Activated naive CD8-positive, alpha-beta T cell treated with anti-CD3 and anti-CD28 coated beads, Interleukin-2, amount 50 U/mL, for 24 hours (primary cell): ENCODE results near the gene SMG6.

Experiments
- ATAC-seq: fragments of 150-1000 bp; cut with Tn5 transposase; one replicate; pipeline ENCODE4 v1.10.0; 2021
- DNase-seq: peaks from one replicate; pipeline ENCODE4 v3.0.0; 2021
- H3K27ac Mint-ChIP-seq: one replicate; pipeline ENCODE4 v1.8.0; 2021; ENCODE audit warnings: mild to moderate bottlenecking, mixed read lengths
- H3K27me3 Mint-ChIP-seq: one replicate; pipeline ENCODE4 v1.8.0; 2021; ENCODE audit warnings: mixed read lengths
- H3K36me3 Mint-ChIP-seq: one replicate; pipeline ENCODE4 v1.8.0; 2021; ENCODE audit warnings: low read depth, mixed read lengths
- H3K4me1 Mint-ChIP-seq: one replicate; pipeline ENCODE4 v1.8.0; 2021; ENCODE audit warnings: mixed read lengths
- H3K4me3 Mint-ChIP-seq: one replicate; pipeline ENCODE4 v1.8.0; 2021; ENCODE audit warnings: mild to moderate bottlenecking, moderate library complexity, mixed read lengths
- H3K9me3 Mint-ChIP-seq: one replicate; pipeline ENCODE4 v1.8.0; 2021; ENCODE audit warnings: mixed read lengths

SMG6 gene

GRCh38 chr17:2181897-2182448 is 121.6 kb downstream of the SMG6 start:
- Mint-ChIP-seq H3K4me3 (no peak overlapping the region), H3K27me3 (no peaks in the 10 kb centered on the region), H3K36me3 (peaks cover 22% of the 10 kb centered on the region), H3K9me3 (no peaks in the 10 kb centered on the region), H3K4me1 (peaks cover 2% of the 10 kb centered on the region), H3K27ac (no peak overlapping the region)
- ATAC-seq (no peak), DNase-seq (no peak)

- DNase-seq (no peak), ATAC-seq (no peak)
- H3K4me1 Mint-ChIP-seq: peaks cover 2% of the 10 kb centered on the region
- peaks cover 20% of the 10 kb centered on the region for H3K36me3 Mint-ChIP-seq
- H3K4me3 Mint-ChIP-seq: no peak overlapping the region
- no peaks in the 10 kb centered on the region for H3K9me3 Mint-ChIP-seq
- no peaks in the 10 kb centered on the region for H3K27me3 Mint-ChIP-seq
- no peak overlapping the region for H3K27ac Mint-ChIP-seq
These were observed 122.2 kb downstream of the SMG6 start for GRCh38 chr17:2181206-2181896.

- Mint-ChIP-seq H3K4me3 (no peak overlapping the region), H3K27ac (no peak overlapping the region), H3K27me3 (no peaks in the 10 kb centered on the region), H3K4me1 (peaks cover 2% of the 10 kb centered on the region), H3K36me3 (peaks cover 17% of the 10 kb centered on the region), H3K9me3 (no peaks in the 10 kb centered on the region)
- no peak for DNase-seq
- ATAC-seq: no peak
These were observed 122.8 kb downstream of the SMG6 start for GRCh38 chr17:2180768-2181167.

GRCh38 chr17:2179615-2180295 is 123.8 kb downstream of the SMG6 start:
- Mint-ChIP-seq H3K27ac (no peak overlapping the region), H3K4me3 (no peak overlapping the region), H3K9me3 (no peaks in the 10 kb centered on the region), H3K27me3 (no peaks in the 10 kb centered on the region), H3K4me1 (peaks cover 2% of the 10 kb centered on the region), H3K36me3 (peaks cover 13% of the 10 kb centered on the region)
- DNase-seq (no peak), ATAC-seq (no peak)

GRCh38 chr17:2178798-2179501 is 124.6 kb downstream of the SMG6 start:
- DNase-seq (no peak), ATAC-seq (no peak)
- Mint-ChIP-seq H3K27ac (no peak overlapping the region), H3K4me3 (no peak overlapping the region), H3K36me3 (peaks cover 16% of the 10 kb centered on the region), H3K9me3 (no peaks in the 10 kb centered on the region), H3K27me3 (no peaks in the 10 kb centered on the region), H3K4me1 (peaks cover 2% of the 10 kb centered on the region)

GRCh38 chr17:2177235-2177811 is 126.3 kb downstream of the SMG6 start:
- DNase-seq (no peak), ATAC-seq (no peak)
- no peaks in the 10 kb centered on the region for H3K9me3 Mint-ChIP-seq
- H3K36me3 Mint-ChIP-seq: peaks cover 16% of the 10 kb centered on the region
- H3K4me1 Mint-ChIP-seq: peaks cover 2% of the 10 kb centered on the region
- H3K27ac Mint-ChIP-seq: no peak overlapping the region
- no peak overlapping the region for H3K4me3 Mint-ChIP-seq
- no peaks in the 10 kb centered on the region for H3K27me3 Mint-ChIP-seq

GRCh38 chr17:2176499-2177169 is 127.0 kb downstream of the SMG6 start:
- Mint-ChIP-seq H3K4me1 (peaks cover 2% of the 10 kb centered on the region), H3K27ac (no peak overlapping the region), H3K9me3 (no peaks in the 10 kb centered on the region), H3K36me3 (peaks cover 15% of the 10 kb centered on the region), H3K4me3 (no peak overlapping the region), H3K27me3 (no peaks in the 10 kb centered on the region)
- no peak for DNase-seq
- no peak for ATAC-seq

- H3K9me3 Mint-ChIP-seq: no peaks in the 10 kb centered on the region
- no peak overlapping the region for H3K27ac Mint-ChIP-seq
- ATAC-seq (no peak), DNase-seq (no peak)
- H3K27me3 Mint-ChIP-seq: no peaks in the 10 kb centered on the region
- H3K4me1 Mint-ChIP-seq: peaks cover 2% of the 10 kb centered on the region
- H3K4me3 Mint-ChIP-seq: no peak overlapping the region
- H3K36me3 Mint-ChIP-seq: peaks cover 15% of the 10 kb centered on the region
These were observed 128.3 kb downstream of the SMG6 start for GRCh38 chr17:2175294-2175628.

- Mint-ChIP-seq H3K9me3 (no peaks in the 10 kb centered on the region), H3K27ac (no peak overlapping the region), H3K4me1 (peaks cover 2% of the 10 kb centered on the region), H3K4me3 (no peak overlapping the region), H3K36me3 (peaks cover 14% of the 10 kb centered on the region), H3K27me3 (no peaks in the 10 kb centered on the region)
- ATAC-seq (no peak), DNase-seq (no peak)
These were observed 128.9 kb downstream of the SMG6 start for GRCh38 chr17:2174468-2175293.

- H3K36me3 Mint-ChIP-seq: peaks cover 20% of the 10 kb centered on the region
- ATAC-seq (no peak), DNase-seq (no peak)
- H3K9me3 Mint-ChIP-seq: no peaks in the 10 kb centered on the region
- no peak overlapping the region for H3K27ac Mint-ChIP-seq
- no peak overlapping the region for H3K4me3 Mint-ChIP-seq
- H3K27me3 Mint-ChIP-seq: no peaks in the 10 kb centered on the region
- H3K4me1 Mint-ChIP-seq: peaks cover 2% of the 10 kb centered on the region
These were observed 129.6 kb downstream of the SMG6 start for GRCh38 chr17:2174014-2174413.

- peaks cover 2% of the 10 kb centered on the region for H3K4me1 Mint-ChIP-seq
- peaks cover 20% of the 10 kb centered on the region for H3K36me3 Mint-ChIP-seq
- no peak for ATAC-seq
- H3K9me3 Mint-ChIP-seq: no peaks in the 10 kb centered on the region
- no peaks in the 10 kb centered on the region for H3K27me3 Mint-ChIP-seq
- no peak overlapping the region for H3K27ac Mint-ChIP-seq
- DNase-seq: no peak
- no peak overlapping the region for H3K4me3 Mint-ChIP-seq
These were observed 130.6 kb downstream of the SMG6 start for GRCh38 chr17:2172999-2173398.

GRCh38 chr17:2172077-2172851 is 131.3 kb downstream of the SMG6 start:
- Mint-ChIP-seq H3K36me3 (peaks cover 20% of the 10 kb centered on the region), H3K9me3 (no peaks in the 10 kb centered on the region), H3K4me1 (no peaks in the 10 kb centered on the region), H3K4me3 (no peak overlapping the region), H3K27me3 (no peaks in the 10 kb centered on the region), H3K27ac (no peak overlapping the region)
- no peak for ATAC-seq
- DNase-seq: no peak

- H3K27ac Mint-ChIP-seq: peak overlapping the region; percentile 43
- no peaks in the 10 kb centered on the region for H3K27me3 Mint-ChIP-seq
- peaks cover 20% of the 10 kb centered on the region for H3K36me3 Mint-ChIP-seq
These were observed 131.9 kb downstream of the SMG6 start for GRCh38 chr17:2171702-2172076.

More at GRCh38 chr17:2171702-2172076, 131.9 kb downstream of the SMG6 start:
- DNase-seq (no peak), ATAC-seq (no peak)
- Mint-ChIP-seq H3K4me3 (no peak overlapping the region), H3K4me1 (no peaks in the 10 kb centered on the region), H3K9me3 (no peaks in the 10 kb centered on the region)
